ENCODE data around the gene GLB1L.

GLB1L gene

GRCh38 chr2:219198974-219199373, 46.3 kb downstream of the GLB1L start:
- no peak for DNase-seq (ENCODE audit: low read depth)
- H3K4me3 ChIP-seq (replicated peaks; ENCODE audit: low read depth, low read length): no peak overlapping the region
- TF ChIP-seq, protein P1, sequence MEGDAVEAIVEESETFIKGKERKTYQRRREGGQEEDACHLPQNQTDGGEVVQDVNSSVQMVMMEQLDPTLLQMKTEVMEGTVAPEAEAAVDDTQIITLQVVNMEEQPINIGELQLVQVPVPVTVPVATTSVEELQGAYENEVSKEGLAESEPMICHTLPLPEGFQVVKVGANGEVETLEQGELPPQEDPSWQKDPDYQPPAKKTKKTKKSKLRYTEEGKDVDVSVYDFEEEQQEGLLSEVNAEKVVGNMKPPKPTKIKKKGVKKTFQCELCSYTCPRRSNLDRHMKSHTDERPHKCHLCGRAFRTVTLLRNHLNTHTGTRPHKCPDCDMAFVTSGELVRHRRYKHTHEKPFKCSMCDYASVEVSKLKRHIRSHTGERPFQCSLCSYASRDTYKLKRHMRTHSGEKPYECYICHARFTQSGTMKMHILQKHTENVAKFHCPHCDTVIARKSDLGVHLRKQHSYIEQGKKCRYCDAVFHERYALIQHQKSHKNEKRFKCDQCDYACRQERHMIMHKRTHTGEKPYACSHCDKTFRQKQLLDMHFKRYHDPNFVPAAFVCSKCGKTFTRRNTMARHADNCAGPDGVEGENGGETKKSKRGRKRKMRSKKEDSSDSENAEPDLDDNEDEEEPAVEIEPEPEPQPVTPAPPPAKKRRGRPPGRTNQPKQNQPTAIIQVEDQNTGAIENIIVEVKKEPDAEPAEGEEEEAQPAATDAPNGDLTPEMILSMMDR (IDR thresholded peaks at IDR 0.05; ENCODE audit: low read length, missing control alignments): no peak

DNA sequence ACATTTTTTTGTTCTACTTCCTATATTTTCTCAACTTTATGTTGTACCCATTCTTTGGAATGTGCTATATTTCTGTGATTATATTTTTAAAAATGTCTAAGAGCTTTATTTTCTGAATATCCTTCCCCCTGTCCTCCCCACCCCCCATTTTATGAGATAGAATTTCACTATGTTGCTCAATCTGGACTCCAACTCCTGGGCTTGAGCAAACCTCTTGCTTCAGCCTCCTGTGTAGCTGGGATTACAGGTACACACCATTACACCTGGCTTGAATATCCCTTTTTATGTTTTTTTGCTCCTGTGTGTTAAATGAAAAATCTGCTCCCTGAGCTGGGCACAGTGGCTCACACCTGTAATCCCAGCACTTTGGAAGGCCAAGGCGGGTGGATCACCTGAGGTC, 47.9 kb downstream of the GLB1L start:
- TF ChIP-seq, protein P1 (IDR thresholded peaks at IDR 0.05; ENCODE audit: low read length, missing control alignments): no peak
- no peak overlapping the region for H3K4me3 ChIP-seq (replicated peaks; ENCODE audit: low read depth, low read length)
- no peak for DNase-seq (ENCODE audit: low read depth)

DNA sequence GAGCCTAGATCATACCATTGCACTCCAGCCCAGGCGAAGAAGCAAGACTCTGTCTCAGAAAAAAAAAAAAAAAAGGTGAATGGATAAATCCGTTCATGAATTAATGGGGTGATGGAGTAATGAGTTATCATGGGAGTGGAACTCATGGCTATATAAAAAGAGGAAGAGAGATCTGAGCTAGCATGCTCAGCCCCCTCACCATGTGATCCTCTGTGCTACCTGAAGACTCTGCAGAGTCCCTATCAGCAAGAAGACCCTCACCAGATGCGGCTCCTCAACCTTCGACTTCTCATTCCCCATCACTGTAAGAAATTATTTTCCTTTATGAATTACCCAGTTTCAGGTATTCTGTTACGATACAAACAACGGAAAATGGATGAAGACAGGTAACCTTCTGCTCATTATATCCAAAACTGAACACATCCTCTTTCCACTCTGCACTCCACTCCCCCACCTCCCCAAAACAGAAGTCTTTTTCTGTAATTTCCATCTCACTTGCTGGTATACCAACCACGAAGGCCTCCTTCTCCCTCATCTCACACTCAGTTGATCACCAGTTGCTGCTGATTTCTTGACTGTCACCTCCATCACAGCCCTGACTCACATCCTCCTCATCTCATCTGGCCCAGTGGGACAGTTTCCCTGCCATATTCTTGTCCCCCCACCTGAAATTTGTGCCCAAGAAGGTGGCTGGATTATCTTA, 58.3 kb downstream of the GLB1L start:
- TF ChIP-seq, protein P1 (IDR thresholded peaks at IDR 0.05; ENCODE audit: low read length, missing control alignments): no peak
- no peak overlapping the region for H3K4me3 ChIP-seq (replicated peaks; ENCODE audit: low read depth, low read length)
- DNase-seq (ENCODE audit: low read depth): no peak
